Astrocyte (in vitro differentiated cells and primary cell): Measurements from ENCODE around the gene SLC45A1. TPM values are rescaled to one million over a fixed set of nuclear protein-coding genes. Genes with fewer than 3 reads are reported as not detected.

Source experiments
- DNase-seq: peaks from one replicate; pipeline ENCODE4 v3.0.0-alpha.2; 2010; ENCODE audit warnings: low read depth
- FAIRE-seq: peaks from 2 replicates; lab custom pipeline; 2011; peaks lifted over from hg19 to GRCh38; lab: Jason Lieb, UNC
- H2AFZ ChIP-seq: 2 replicates; pipeline ENCODE4 v1.6.0; 2012; ENCODE audit warnings: low read depth, low read length, inconsistent platforms
- H3K27ac ChIP-seq: 2 replicates; pipeline ENCODE4 v1.5.1; 2011; ENCODE audit warnings: low read depth, low read length, inconsistent platforms
- H3K27me3 ChIP-seq: 2 replicates; pipeline ENCODE4 v1.6.0; 2011; ENCODE audit warnings: low read length, inconsistent platforms; ENCODE audit not compliant: insufficient read depth
- H3K36me3 ChIP-seq: 2 replicates; pipeline ENCODE4 v1.5.1; 2011; ENCODE audit warnings: low read length, inconsistent platforms; ENCODE audit not compliant: insufficient read depth
- H3K4me1 ChIP-seq: 2 replicates; pipeline ENCODE4 v1.5.1; 2011; ENCODE audit warnings: low read length, inconsistent platforms; ENCODE audit not compliant: insufficient read depth
- H3K4me2 ChIP-seq: 2 replicates; pipeline ENCODE4 v1.6.0; 2012; ENCODE audit warnings: low read length, inconsistent platforms
- H3K4me3 ChIP-seq: 2 replicates; pipeline ENCODE4 v1.5.1; 2011; ENCODE audit warnings: low read depth, mild to moderate bottlenecking, low read length, inconsistent platforms; ENCODE audit not compliant: insufficient read depth
- H3K79me2 ChIP-seq: 2 replicates; pipeline ENCODE4 v1.6.0; 2012; ENCODE audit warnings: mild to moderate bottlenecking, low read length, inconsistent platforms; ENCODE audit not compliant: insufficient read depth
- H3K9ac ChIP-seq: 2 replicates; pipeline ENCODE4 v1.6.0; 2012; ENCODE audit warnings: mild to moderate bottlenecking, low read length, inconsistent platforms
- H3K9me3 ChIP-seq: 2 replicates; pipeline ENCODE4 v1.5.1; 2012; ENCODE audit warnings: low read depth, mild to moderate bottlenecking, low read length, inconsistent platforms; ENCODE audit not compliant: insufficient read depth
- H4K20me1 ChIP-seq: 2 replicates; pipeline ENCODE4 v1.6.0; 2012; ENCODE audit warnings: low read length, inconsistent platforms; ENCODE audit not compliant: insufficient read depth
- H3K27ac Mint-ChIP-seq: one replicate; pipeline ENCODE4 v1.8.0; 2021; ENCODE audit warnings: mild to moderate bottlenecking, mixed read lengths; ENCODE audit not compliant: unreplicated experiment
- H3K27me3 Mint-ChIP-seq: one replicate; pipeline ENCODE4 v1.8.0; 2021; ENCODE audit warnings: low read depth, mixed read lengths; ENCODE audit not compliant: unreplicated experiment
- H3K36me3 Mint-ChIP-seq: one replicate; pipeline ENCODE4 v1.8.0; 2021; ENCODE audit warnings: low read depth, mixed read lengths; ENCODE audit not compliant: unreplicated experiment
- H3K4me1 Mint-ChIP-seq: one replicate; pipeline ENCODE4 v1.8.0; 2021; ENCODE audit warnings: low read depth, mixed read lengths; ENCODE audit not compliant: unreplicated experiment
- H3K4me3 Mint-ChIP-seq: one replicate; pipeline ENCODE4 v1.8.0; 2021; ENCODE audit warnings: mild to moderate bottlenecking, moderate library complexity, mixed read lengths; ENCODE audit not compliant: unreplicated experiment
- H3K9me3 Mint-ChIP-seq: one replicate; pipeline ENCODE4 v1.8.0; 2021; ENCODE audit warnings: mild to moderate bottlenecking, mixed read lengths; ENCODE audit not compliant: unreplicated experiment
- EZH2 ChIP-seq: IDR thresholded peaks from 2 replicates; pipeline ENCODE4 v1.6.1; 2012; ENCODE audit warnings: mild to moderate bottlenecking, low read length, inconsistent platforms; ENCODE audit not compliant: insufficient read depth
- total RNA-seq: library from RNA; stranded (reverse); gene quantifications from 2 replicates; pipeline ENCODE4 v1.2.1, GENCODE V29; 2021
- TF ChIP-seq, protein P1 (sequence below): IDR thresholded peaks from 2 replicates; pipeline ENCODE4 v1.5.1; 2011; ENCODE audit warnings: low read depth, mild to moderate bottlenecking, inconsistent platforms, low read length, moderate library complexity; ENCODE audit not compliant: insufficient read depth

The SLC45A1 gene
- total RNA-seq, 1 donor from 2014 or later, result 0.95 TPM

GRCh38 chr1:8352886-8353785 is 35.2 kb downstream of the SLC45A1 start:
- Mint-ChIP-seq H3K4me1 (peaks cover 4% of the 10 kb centered on the region), H3K27me3 (no peaks in the 10 kb centered on the region), H3K27ac (no peak overlapping the region), H3K4me3 (no peak overlapping the region), H3K36me3 (peaks cover 23% of the 10 kb centered on the region), H3K9me3 (peaks cover 2% of the 10 kb centered on the region)
- FAIRE-seq (no peak), DNase-seq (no peak)
- no peak overlapping the region for H3K9ac ChIP-seq
- H2AFZ ChIP-seq, result no peak overlapping the region
- H3K4me2 ChIP-seq, result no peak overlapping the region
- H3K27me3 ChIP-seq, result no peaks in the 10 kb centered on the region
- peaks cover 30% of the 10 kb centered on the region for H4K20me1 ChIP-seq
- no peaks in the 10 kb centered on the region for H3K9me3 ChIP-seq
- TF ChIP-seq, protein P1, sequence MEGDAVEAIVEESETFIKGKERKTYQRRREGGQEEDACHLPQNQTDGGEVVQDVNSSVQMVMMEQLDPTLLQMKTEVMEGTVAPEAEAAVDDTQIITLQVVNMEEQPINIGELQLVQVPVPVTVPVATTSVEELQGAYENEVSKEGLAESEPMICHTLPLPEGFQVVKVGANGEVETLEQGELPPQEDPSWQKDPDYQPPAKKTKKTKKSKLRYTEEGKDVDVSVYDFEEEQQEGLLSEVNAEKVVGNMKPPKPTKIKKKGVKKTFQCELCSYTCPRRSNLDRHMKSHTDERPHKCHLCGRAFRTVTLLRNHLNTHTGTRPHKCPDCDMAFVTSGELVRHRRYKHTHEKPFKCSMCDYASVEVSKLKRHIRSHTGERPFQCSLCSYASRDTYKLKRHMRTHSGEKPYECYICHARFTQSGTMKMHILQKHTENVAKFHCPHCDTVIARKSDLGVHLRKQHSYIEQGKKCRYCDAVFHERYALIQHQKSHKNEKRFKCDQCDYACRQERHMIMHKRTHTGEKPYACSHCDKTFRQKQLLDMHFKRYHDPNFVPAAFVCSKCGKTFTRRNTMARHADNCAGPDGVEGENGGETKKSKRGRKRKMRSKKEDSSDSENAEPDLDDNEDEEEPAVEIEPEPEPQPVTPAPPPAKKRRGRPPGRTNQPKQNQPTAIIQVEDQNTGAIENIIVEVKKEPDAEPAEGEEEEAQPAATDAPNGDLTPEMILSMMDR, result no peak
- TF ChIP-seq EZH2, result no peak
- H3K4me1 ChIP-seq, result no peaks in the 10 kb centered on the region
- no peak overlapping the region for H3K4me3 ChIP-seq
- H3K79me2 ChIP-seq, result no peaks in the 10 kb centered on the region
- peaks cover 17% of the 10 kb centered on the region for H3K36me3 ChIP-seq
- H3K27ac ChIP-seq, result no peak overlapping the region

DNA sequence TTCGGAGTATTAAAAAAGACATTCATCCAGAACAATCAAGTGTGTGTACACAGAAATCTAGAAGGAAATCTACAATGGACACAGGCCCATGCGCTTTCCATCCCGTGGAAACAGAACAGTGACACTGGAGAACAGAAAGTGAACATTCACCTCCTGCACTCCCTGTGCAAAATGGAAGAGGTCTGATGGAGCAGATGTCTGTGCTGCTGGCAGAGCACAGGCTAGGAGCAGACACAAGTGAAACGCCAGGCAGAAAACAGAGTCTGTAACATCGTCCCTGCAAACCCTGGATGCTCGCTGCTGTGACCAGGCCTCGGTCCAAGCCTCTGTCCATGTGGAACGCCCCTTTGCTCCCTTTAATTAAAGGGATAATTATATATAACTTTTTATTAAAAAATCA is 36.1 kb downstream of the SLC45A1 start:
- Histone ChIP-seq H3K27ac (no peak overlapping the region), H3K79me2 (no peaks in the 10 kb centered on the region), H3K4me3 (no peak overlapping the region), H3K4me1 (no peaks in the 10 kb centered on the region), H3K36me3 (peaks cover 17% of the 10 kb centered on the region), H3K9ac (no peak overlapping the region), H4K20me1 (peaks cover 30% of the 10 kb centered on the region), H2AFZ (no peak overlapping the region), H3K9me3 (no peaks in the 10 kb centered on the region), H3K27me3 (no peaks in the 10 kb centered on the region), H3K4me2 (no peak overlapping the region)
- Mint-ChIP-seq H3K4me1 (no peaks in the 10 kb centered on the region), H3K4me3 (no peak overlapping the region), H3K27me3 (no peaks in the 10 kb centered on the region), H3K27ac (no peak overlapping the region), H3K36me3 (peaks cover 23% of the 10 kb centered on the region), H3K9me3 (peaks cover 2% of the 10 kb centered on the region)
- TF ChIP-seq, protein P1, result no peak
- no peak for TF ChIP-seq EZH2
- no peak for DNase-seq
- no peak for FAIRE-seq
